Osteoblast (primary cell): Measurements from ENCODE around the gene FBXL3. TPM values are rescaled to one million over a fixed set of nuclear protein-coding genes. Genes with fewer than 3 reads are reported as not detected.

ENCODE experiments used
- DNase-seq: peaks from one replicate; pipeline ENCODE4 v3.0.0; 2011; ENCODE audit warnings: low spot score, mixed read lengths; ENCODE audit not compliant: insufficient read length; ENCODE audit errors: missing footprints
- H2AFZ ChIP-seq: 2 replicates; pipeline ENCODE4 v1.6.0; 2011; ENCODE audit warnings: mild to moderate bottlenecking, low read length
- H3K27ac ChIP-seq: 2 replicates; pipeline ENCODE4 v1.5.1; 2011; ENCODE audit warnings: mild to moderate bottlenecking, low read depth, low read length, moderate library complexity
- H3K27me3 ChIP-seq: 2 replicates; pipeline ENCODE4 v1.6.0; 2012; ENCODE audit warnings: mild to moderate bottlenecking, control low read depth, inconsistent platforms, low read length, moderate library complexity; ENCODE audit not compliant: insufficient read depth
- H3K36me3 ChIP-seq: 2 replicates; pipeline ENCODE4 v1.5.1; 2011; ENCODE audit warnings: mild to moderate bottlenecking, low read length, control low read depth, moderate library complexity; ENCODE audit not compliant: insufficient read depth
- H3K4me1 ChIP-seq: 2 replicates; pipeline ENCODE4 v1.5.1; 2011; ENCODE audit warnings: mild to moderate bottlenecking, low read length, control low read depth, moderate library complexity; ENCODE audit not compliant: insufficient read depth
- H3K4me2 ChIP-seq: 2 replicates; pipeline ENCODE4 v1.6.0; 2011; ENCODE audit warnings: mild to moderate bottlenecking, low read length; ENCODE audit not compliant: insufficient read depth
- H3K4me3 ChIP-seq: fragments of 200-600 bp; sonication (generic); 3 replicates; pipeline ENCODE4 v1.5.1; 2012; ENCODE audit warnings: mild to moderate bottlenecking, low read length, inconsistent platforms; ENCODE audit not compliant: insufficient read depth
- H3K79me2 ChIP-seq: 2 replicates; pipeline ENCODE4 v1.6.0; 2012; ENCODE audit warnings: mild to moderate bottlenecking, low read length, control low read depth, inconsistent platforms; ENCODE audit not compliant: insufficient read depth
- H3K9me3 ChIP-seq: 2 replicates; pipeline ENCODE4 v1.5.1; 2011; ENCODE audit warnings: low read depth, low read length, control low read depth
- H4K20me1 ChIP-seq: 2 replicates; pipeline ENCODE4 v1.6.0; 2012; ENCODE audit warnings: mild to moderate bottlenecking, low read length, control low read depth; ENCODE audit not compliant: insufficient read depth
- total RNA-seq: library from RNA; depleted of rRNA; stranded (reverse); fragments of >200 nt; gene quantifications from 2 replicates; pipeline ENCODE4 v1.2.3, GENCODE V29; 2012
- TF ChIP-seq, protein P1 (sequence below): IDR thresholded peaks from 2 replicates; pipeline ENCODE4 v1.5.1; 2011; ENCODE audit warnings: mild to moderate bottlenecking, low read depth, low read length, moderate library complexity; ENCODE audit errors: extremely low read depth

FBXL3 gene
- total RNA-seq, 1 donor: 76.0 TPM

DNA sequence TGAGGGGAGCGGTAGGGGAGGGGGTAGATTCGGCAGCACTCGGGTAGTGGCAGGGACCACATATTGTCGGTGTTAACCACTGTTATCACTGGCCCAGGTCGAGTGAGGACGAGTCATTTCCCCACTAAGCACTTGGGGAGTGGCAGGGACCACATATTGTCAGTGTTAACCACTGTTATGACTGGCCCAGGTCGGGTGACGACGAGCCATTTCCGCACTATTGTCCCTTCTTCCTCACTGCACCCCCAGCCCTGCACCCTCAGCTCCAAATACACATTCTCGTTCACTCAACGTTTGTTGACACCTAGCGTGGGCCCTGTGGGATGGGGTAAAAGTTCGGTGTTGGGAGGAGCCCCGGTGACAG lies 35.5 kb downstream of the FBXL3 start:
- Histone ChIP-seq H3K9me3 (no peaks in the 10 kb centered on the region), H2AFZ (peak overlapping the region; percentile 94), H3K36me3 (peaks cover 9% of the 10 kb centered on the region), H3K4me3 (peak overlapping the region; percentile 77), H3K27me3 (no peaks in the 10 kb centered on the region), H3K4me1 (peaks cover 20% of the 10 kb centered on the region), H4K20me1 (peaks cover 6% of the 10 kb centered on the region), H3K27ac (peak overlapping the region; percentile 88), H3K4me2 (peak overlapping the region; percentile 94), H3K79me2 (peaks cover 33% of the 10 kb centered on the region)
- DNase-seq: no peak
- TF ChIP-seq, protein P1, sequence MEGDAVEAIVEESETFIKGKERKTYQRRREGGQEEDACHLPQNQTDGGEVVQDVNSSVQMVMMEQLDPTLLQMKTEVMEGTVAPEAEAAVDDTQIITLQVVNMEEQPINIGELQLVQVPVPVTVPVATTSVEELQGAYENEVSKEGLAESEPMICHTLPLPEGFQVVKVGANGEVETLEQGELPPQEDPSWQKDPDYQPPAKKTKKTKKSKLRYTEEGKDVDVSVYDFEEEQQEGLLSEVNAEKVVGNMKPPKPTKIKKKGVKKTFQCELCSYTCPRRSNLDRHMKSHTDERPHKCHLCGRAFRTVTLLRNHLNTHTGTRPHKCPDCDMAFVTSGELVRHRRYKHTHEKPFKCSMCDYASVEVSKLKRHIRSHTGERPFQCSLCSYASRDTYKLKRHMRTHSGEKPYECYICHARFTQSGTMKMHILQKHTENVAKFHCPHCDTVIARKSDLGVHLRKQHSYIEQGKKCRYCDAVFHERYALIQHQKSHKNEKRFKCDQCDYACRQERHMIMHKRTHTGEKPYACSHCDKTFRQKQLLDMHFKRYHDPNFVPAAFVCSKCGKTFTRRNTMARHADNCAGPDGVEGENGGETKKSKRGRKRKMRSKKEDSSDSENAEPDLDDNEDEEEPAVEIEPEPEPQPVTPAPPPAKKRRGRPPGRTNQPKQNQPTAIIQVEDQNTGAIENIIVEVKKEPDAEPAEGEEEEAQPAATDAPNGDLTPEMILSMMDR: no peak

DNA sequence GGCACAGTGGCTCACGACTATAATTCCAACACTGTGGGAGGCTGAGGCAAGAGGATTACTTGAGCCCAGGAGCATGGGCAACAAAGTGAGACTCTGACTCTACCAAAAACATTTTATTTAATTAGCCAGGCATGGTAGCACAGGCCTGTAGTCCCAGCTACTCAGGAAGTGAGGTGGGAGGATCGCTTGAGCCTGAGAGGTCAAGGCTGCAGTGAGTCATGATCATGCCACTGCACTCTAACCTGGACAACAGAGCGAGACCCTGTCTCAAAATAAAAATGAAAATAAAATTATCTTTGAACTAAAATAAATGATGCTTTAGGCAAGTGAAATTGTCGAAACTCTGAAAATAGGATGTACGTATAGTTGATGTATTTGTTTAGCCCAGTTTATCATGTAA lies 43.3 kb downstream of the FBXL3 start:
- no peak overlapping the region for H2AFZ ChIP-seq
- H3K36me3 ChIP-seq: no peaks in the 10 kb centered on the region
- peaks cover 3% of the 10 kb centered on the region for H3K4me1 ChIP-seq
- H3K79me2 ChIP-seq: no peaks in the 10 kb centered on the region
- no peaks in the 10 kb centered on the region for H4K20me1 ChIP-seq
- TF ChIP-seq, protein P1: no peak
- H3K4me3 ChIP-seq: no peak overlapping the region
- H3K27ac ChIP-seq: no peak overlapping the region
- no peaks in the 10 kb centered on the region for H3K9me3 ChIP-seq
- no peak for DNase-seq
- H3K4me2 ChIP-seq: no peak overlapping the region
- H3K27me3 ChIP-seq: peaks cover 20% of the 10 kb centered on the region

DNA sequence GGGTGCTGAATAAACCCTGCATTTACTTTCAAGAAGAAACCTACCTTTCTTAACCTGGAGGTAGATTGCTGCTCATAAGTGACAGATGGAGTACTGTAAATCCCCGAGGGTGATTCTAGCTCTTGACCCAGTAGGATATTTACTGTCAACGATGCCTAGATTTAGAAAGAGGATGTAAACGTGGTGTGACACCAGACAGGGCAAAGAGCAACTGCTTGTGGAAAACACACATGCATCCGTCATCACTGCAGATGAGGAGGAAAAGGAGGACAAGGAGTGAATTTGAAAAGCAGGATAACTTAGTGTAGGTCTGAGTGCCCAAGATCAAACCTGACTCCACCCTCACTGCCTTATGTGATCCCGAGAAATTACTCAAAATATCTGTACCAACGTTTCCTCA lies 44.9 kb downstream of the FBXL3 start:
- no peak overlapping the region for H3K4me2 ChIP-seq
- H3K27me3 ChIP-seq: peaks cover 32% of the 10 kb centered on the region
- no peaks in the 10 kb centered on the region for H4K20me1 ChIP-seq
- no peak overlapping the region for H3K4me3 ChIP-seq
- H3K9me3 ChIP-seq: no peaks in the 10 kb centered on the region
- no peak overlapping the region for H3K27ac ChIP-seq
- H2AFZ ChIP-seq: no peak overlapping the region
- H3K4me1 ChIP-seq: peaks cover 3% of the 10 kb centered on the region
- H3K36me3 ChIP-seq: no peaks in the 10 kb centered on the region
- DNase-seq: no peak
- no peaks in the 10 kb centered on the region for H3K79me2 ChIP-seq
- TF ChIP-seq, protein P1: no peak

DNA sequence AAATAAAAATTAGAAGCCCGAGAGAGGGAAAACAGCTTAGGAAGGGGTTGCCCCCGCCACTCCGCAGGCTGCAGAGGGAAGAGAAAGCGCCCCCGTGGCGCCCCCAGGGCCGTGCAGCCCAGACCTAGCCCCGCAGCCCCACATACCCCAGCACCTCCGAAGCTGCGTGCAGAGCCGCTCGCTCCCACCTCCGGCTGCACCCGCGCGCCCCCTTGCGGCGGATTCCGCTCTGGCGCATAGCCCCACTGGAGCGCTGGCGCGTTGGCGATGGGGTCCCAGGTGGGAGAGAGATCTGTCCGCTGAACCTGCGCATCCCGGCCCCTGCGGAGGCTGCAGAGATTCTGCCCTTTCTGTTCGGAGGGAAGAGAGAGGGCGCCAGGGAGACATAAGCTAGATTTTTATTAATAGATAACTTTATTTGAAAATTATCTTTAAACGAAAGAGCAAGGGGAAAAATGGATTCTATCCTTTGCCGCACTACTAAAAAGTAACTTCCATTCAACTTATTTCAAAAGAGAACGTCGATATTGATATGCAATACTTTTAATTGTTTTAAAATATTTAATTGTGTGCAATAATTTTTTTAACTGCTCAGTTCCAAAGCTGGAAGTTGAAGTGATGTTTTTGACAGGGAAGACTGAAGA lies 46.8 kb downstream of the FBXL3 start:
- H3K4me1 ChIP-seq: peaks cover 3% of the 10 kb centered on the region
- no peaks in the 10 kb centered on the region for H4K20me1 ChIP-seq
- H3K27ac ChIP-seq: no peak overlapping the region
- H2AFZ ChIP-seq: peak overlapping the region; percentile 45
- H3K27me3 ChIP-seq: peaks cover 30% of the 10 kb centered on the region
- H3K79me2 ChIP-seq: no peaks in the 10 kb centered on the region
- no peaks in the 10 kb centered on the region for H3K36me3 ChIP-seq
- H3K4me3 ChIP-seq: peak overlapping the region; percentile 53
- TF ChIP-seq, protein P1: peak; percentile 81
- peak overlapping the region; percentile 79 for H3K4me2 ChIP-seq
- H3K9me3 ChIP-seq: no peaks in the 10 kb centered on the region
- DNase-seq: peak; percentile 96
